Lower lobe of right lung (tissue), 2 donors: ENCODE data around the gene MYBPC3. TPM values are rescaled to one million over a fixed set of nuclear protein-coding genes. Genes with fewer than 3 reads are reported as not detected.

Experiments
- ATAC-seq, 2 donors: fragments of 200-7000 bp; cut with Tn5 transposase; one replicate each; pipeline ENCODE4 v1.9.1; 2020 to 2022; ENCODE audit warnings: mild to moderate bottlenecking in 2 of 2, moderate library complexity in 2 of 2
- DNase-seq: peaks from one replicate; pipeline ENCODE4 v3.0.0-alpha.2; 2020
- H3K27ac ChIP-seq: fragments of 200-600 bp; one replicate; pipeline ENCODE4 v1.8.0; 2022
- H3K27me3 ChIP-seq: fragments of 200-600 bp; one replicate; pipeline ENCODE4 v1.8.0; 2022; ENCODE audit warnings: low read depth
- H3K36me3 ChIP-seq: fragments of 200-600 bp; one replicate; pipeline ENCODE4 v1.8.0; 2022; ENCODE audit warnings: mild to moderate bottlenecking
- H3K4me1 ChIP-seq: fragments of 200-600 bp; one replicate; pipeline ENCODE4 v1.8.0; 2022
- H3K4me3 ChIP-seq: fragments of 200-600 bp; one replicate; pipeline ENCODE4 v1.8.0; 2022; ENCODE audit warnings: mild to moderate bottlenecking
- H3K9me3 ChIP-seq: fragments of 200-600 bp; one replicate; pipeline ENCODE4 v1.8.0; 2022
- intact Hi-C: fragments of 100-400 bp; cut with DNase I; formaldehyde crosslinking; loops from one replicate; pipeline ENCODE4 v1.11.0; 2022
- total RNA-seq: library from RNA; stranded (reverse); fragmentation: NEBNext Ultra II Directional; extraction: Animal tissue kit (Norgen Biotek cat#: 25700); gene quantifications from one replicate; pipeline ENCODE4 v1.2.1, GENCODE V29; 2021
- TF ChIP-seq, protein P1 (sequence below): fragments of 200-600 bp; IDR thresholded peaks from one replicate; pipeline ENCODE4 v1.8.0; 2022; ENCODE audit warnings: antibody characterized with exemption, mild to moderate bottlenecking
- donor health status: DM: no; HTN: yes; CAD: no; lungs with severe emphysema.

MYBPC3 gene
- total RNA-seq, 1 donor from 2014 or later: 0.86 TPM

DNA sequence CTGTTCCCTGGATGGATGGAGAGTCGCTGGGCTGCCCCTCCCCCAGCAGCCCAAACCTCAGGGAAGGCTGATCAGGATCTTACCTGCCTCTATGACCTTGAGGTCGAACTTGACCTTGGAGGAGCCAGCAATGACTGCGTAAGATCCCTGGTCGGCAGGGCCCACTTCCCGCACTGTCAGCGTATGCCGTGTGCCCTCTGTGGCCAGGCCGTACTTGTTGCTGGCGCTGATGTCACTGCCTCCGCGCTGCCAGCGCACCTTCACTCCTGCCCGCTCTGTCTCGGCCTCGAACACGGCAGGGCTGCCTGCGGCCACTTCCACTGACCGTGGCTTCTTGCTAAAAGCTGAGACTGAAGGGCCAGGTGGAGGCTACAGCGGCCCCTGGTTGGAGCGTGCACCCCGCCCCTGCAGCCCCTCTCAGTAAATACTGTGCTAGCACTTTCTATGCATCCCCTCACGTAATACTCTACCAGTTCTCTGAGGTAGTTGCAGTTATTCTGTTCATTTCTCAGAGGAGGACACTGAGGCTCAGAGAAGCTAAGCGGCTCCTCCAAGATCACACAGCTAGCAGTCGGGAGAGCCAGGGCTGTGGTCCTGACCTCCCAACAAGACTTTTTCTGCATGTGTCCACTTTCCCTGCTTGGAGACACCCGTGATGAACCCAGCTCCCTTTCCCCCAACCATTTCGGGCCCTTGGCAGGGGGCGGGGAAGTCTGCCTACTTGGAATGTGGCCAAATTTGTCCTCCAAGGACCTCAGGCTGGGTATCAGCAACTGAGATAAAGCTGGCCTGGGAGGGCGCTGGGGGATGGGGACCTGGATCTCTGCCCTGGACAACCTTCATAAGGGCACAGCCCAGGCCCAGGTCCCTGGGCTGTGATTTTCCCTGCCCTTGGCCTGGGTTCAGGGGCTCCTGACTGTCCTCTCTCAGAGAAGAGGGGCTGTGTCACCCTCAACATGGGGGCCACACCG, 1.1 kb downstream of the MYBPC3 start:
- ATAC-seq (no peak), DNase-seq (no peak)
- no peaks in the 10 kb centered on the region for H3K27me3 ChIP-seq
- TF ChIP-seq, protein P1, sequence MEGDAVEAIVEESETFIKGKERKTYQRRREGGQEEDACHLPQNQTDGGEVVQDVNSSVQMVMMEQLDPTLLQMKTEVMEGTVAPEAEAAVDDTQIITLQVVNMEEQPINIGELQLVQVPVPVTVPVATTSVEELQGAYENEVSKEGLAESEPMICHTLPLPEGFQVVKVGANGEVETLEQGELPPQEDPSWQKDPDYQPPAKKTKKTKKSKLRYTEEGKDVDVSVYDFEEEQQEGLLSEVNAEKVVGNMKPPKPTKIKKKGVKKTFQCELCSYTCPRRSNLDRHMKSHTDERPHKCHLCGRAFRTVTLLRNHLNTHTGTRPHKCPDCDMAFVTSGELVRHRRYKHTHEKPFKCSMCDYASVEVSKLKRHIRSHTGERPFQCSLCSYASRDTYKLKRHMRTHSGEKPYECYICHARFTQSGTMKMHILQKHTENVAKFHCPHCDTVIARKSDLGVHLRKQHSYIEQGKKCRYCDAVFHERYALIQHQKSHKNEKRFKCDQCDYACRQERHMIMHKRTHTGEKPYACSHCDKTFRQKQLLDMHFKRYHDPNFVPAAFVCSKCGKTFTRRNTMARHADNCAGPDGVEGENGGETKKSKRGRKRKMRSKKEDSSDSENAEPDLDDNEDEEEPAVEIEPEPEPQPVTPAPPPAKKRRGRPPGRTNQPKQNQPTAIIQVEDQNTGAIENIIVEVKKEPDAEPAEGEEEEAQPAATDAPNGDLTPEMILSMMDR: no peak
- intact Hi-C loops: no loop called here
- no peak overlapping the region for H3K27ac ChIP-seq
- H3K9me3 ChIP-seq: no peaks in the 10 kb centered on the region
- no peak overlapping the region for H3K4me3 ChIP-seq
- H3K4me1 ChIP-seq: peaks cover 4% of the 10 kb centered on the region
- no peaks in the 10 kb centered on the region for H3K36me3 ChIP-seq

- TF ChIP-seq, protein P1: no peak
- ATAC-seq: no peak
- Histone ChIP-seq H3K4me1 (peaks cover 4% of the 10 kb centered on the region), H3K27me3 (no peaks in the 10 kb centered on the region), H3K9me3 (no peaks in the 10 kb centered on the region), H3K4me3 (no peak overlapping the region), H3K36me3 (no peaks in the 10 kb centered on the region), H3K27ac (no peak overlapping the region)
- DNase-seq: no peak
- intact Hi-C loops: no loop called here
Observed at GRCh38 chr11:47350315-47350714, 2.2 kb downstream of the MYBPC3 start.

DNA sequence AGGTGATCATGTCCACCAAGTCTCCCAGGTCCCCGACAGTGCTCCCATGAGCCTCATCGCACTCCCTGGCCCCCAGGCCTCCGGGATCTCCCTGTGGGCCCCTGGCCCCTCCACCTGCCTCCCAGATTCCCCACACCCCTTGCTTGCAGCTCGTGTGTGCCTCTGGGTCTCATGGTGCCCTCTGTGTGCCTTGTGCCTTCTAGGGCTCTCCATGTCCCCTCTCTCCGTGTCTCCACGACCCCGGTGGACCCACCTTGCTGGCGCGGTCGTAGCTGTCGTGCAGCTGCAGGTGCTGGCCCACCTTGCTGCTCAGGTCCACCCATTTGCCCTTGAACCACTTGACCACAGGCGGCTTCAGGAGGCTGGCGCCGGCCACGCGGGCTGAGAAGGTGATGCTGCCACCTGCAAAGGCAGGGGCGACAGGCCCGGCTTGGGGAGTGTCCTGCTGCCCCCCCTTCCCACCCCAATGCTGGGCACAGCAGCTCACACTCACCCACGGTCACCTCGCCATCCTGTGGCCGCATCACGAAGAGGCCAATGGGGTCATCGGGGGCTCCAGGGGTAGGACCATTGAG, 2.9 kb downstream of the MYBPC3 start:
- Histone ChIP-seq H3K27me3 (no peaks in the 10 kb centered on the region), H3K9me3 (no peaks in the 10 kb centered on the region), H3K36me3 (no peaks in the 10 kb centered on the region), H3K27ac (no peak overlapping the region), H3K4me3 (no peak overlapping the region), H3K4me1 (peaks cover under 1% of the 10 kb centered on the region)
- ATAC-seq (no peak), DNase-seq (no peak)
- intact Hi-C loops: no loop called here
- TF ChIP-seq, protein P1: no peak

DNA sequence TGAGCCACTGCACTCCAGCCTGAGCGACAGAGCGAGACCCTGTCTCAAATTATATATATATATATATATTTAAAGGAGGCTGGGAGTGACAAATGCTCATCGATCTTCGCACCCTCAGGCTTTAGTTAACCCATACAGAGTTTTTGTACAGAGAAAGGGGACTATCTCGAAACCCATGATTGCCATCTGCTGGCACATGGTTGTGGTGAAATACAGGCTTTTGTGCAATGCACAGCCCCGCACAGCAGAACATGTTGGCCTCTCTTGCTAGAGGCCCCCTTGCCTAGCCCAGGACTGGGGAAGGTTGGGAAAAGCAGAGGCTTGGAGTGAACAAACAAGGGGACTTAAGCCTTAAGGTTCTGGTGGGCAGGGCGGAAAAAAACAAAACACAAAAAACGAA, 3.6 kb downstream of the MYBPC3 start:
- H3K4me1 ChIP-seq: no peaks in the 10 kb centered on the region
- H3K36me3 ChIP-seq: no peaks in the 10 kb centered on the region
- no peaks in the 10 kb centered on the region for H3K27me3 ChIP-seq
- no peak for ATAC-seq
- no peak overlapping the region for H3K4me3 ChIP-seq
- no peaks in the 10 kb centered on the region for H3K9me3 ChIP-seq
- H3K27ac ChIP-seq: no peak overlapping the region
- intact Hi-C loops: no loop called here
- DNase-seq: no peak
- TF ChIP-seq, protein P1: no peak

GRCh38 chr11:47348131-47348802, 4.2 kb downstream of the MYBPC3 start:
- Histone ChIP-seq H3K36me3 (no peaks in the 10 kb centered on the region), H3K27me3 (no peaks in the 10 kb centered on the region), H3K4me1 (no peaks in the 10 kb centered on the region), H3K9me3 (no peaks in the 10 kb centered on the region), H3K4me3 (no peak overlapping the region), H3K27ac (no peak overlapping the region)
- ATAC-seq (no peak), DNase-seq (no peak)
- TF ChIP-seq, protein P1: no peak
- intact Hi-C loops: no loop called here
